Gastrocnemius medialis (tissue), 4 donors: ENCODE measurements around the gene CSTF1. TPM values are rescaled to one million over a fixed set of nuclear protein-coding genes. Genes with fewer than 3 reads are reported as not detected.

Experiments used
- ATAC-seq, 2 donors: fragments of 150-250 bp; one replicate each; pipeline ENCODE4 v1.9.1; 2016
- DNase-seq, 2 donors: peaks; one replicate each; pipeline ENCODE4 v3.0.0-alpha.2; 2019
- H3K27ac ChIP-seq, 4 donors: fragments of 200-600 bp; sonication (generic); 1 replicate in 1 of 4; 2 replicates in 3 of 4; pipeline ENCODE4 v1.5.1; 2016 to 2018; ENCODE audit warnings: mild to moderate bottlenecking in 2 of 4, moderate library complexity in 1 of 4
- H3K27me3 ChIP-seq, 3 donors: fragments of 200-600 bp; sonication (generic) in 2 of 3; 1 replicate in 1 of 3; 2 replicates in 2 of 3; pipeline versions ENCODE4 v1.5.1 to v1.6.0; 2016 to 2019; ENCODE audit warnings: mild to moderate bottlenecking in 1 of 3, moderate library complexity in 1 of 3
- H3K36me3 ChIP-seq, 2 donors: fragments of 200-600 bp; sonication (generic) in 1 of 2; one replicate each; pipeline ENCODE4 v1.5.1; 2017 to 2018
- H3K4me1 ChIP-seq, 2 donors: fragments of 200-600 bp; sonication (generic) in 1 of 2; one replicate each; pipeline ENCODE4 v1.5.1; 2016 to 2017; ENCODE audit warnings: mild to moderate bottlenecking in 2 of 2
- H3K4me3 ChIP-seq, 4 donors: fragments of 200-600 bp; sonication (generic) in 3 of 4; 1 replicate in 1 of 4; 2 replicates in 3 of 4; pipeline ENCODE4 v1.5.1; 2016 to 2019; ENCODE audit warnings: mild to moderate bottlenecking in 2 of 4
- H3K9me3 ChIP-seq, 3 donors: fragments of 200-600 bp; sonication (generic) in 2 of 3; 1 replicate in 1 of 3; 2 replicates in 2 of 3; pipeline ENCODE4 v1.5.1; 2016 to 2019
- CTCF ChIP-seq, 5 experiments: fragments of 450-650 bp in 3 of 5; fragments of 200-600 bp in 2 of 5; sonication (generic) in 2 of 5; IDR thresholded peaks in 4 of 5; conservative IDR thresholded peaks in 1 of 5; 1 replicate in 4 of 5; 2 replicates in 1 of 5; pipeline ENCODE4 v1.5.1; 2016 to 2019; ENCODE audit warnings: antibody characterized with exemption in 5 of 5, mild to moderate bottlenecking in 3 of 5, moderate library complexity in 3 of 5
- POLR2A ChIP-seq, 2 donors: fragments of 450-650 bp; IDR thresholded peaks; one replicate each; pipeline ENCODE4 v1.6.1; 2017; ENCODE audit warnings: antibody characterized with exemption in 2 of 2, mild to moderate bottlenecking in 2 of 2, moderate library complexity in 2 of 2
- in situ Hi-C, 4 donors: fragments of 200-750 bp; cut with MboI; loops; one replicate each; pipeline versions ENCODE4 v1.15.0 to v1.8.0; 2017; ENCODE audit warnings: low sequenced_read_pairs in 4 of 4
- intact Hi-C: fragments of 100-400 bp; cut with DNase I; formaldehyde crosslinking; loops from one replicate; pipeline ENCODE4 v1.15.1; 2023; ENCODE audit warnings: low total_unique reads
- total RNA-seq, 4 donors: library from RNA; depleted of rRNA; stranded (reverse); fragments of >200 nt; gene quantifications; one replicate each; pipeline versions ENCODE4 v1.1.0 to v1.2.3, GENCODE V29; 2016

The CSTF1 gene
- total RNA-seq, 4 donors from 2014 or later = 14.2 to 23.2 (median 18.9) TPM

- no peaks in the 10 kb centered on the region for H3K9me3 ChIP-seq
- no peaks in the 10 kb centered on the region for H3K36me3 ChIP-seq
- peaks cover 12 to 24% (median 19%) of the 10 kb centered on the region in 3 donors for H3K27me3 ChIP-seq
- H3K4me1 ChIP-seq = no peaks in the 10 kb centered on the region
- intact Hi-C loops = no loop called here
- DNase-seq (no peak), ATAC-seq (no peak)
- TF ChIP-seq POLR2A (IDR thresholded peaks at IDR 0.05) (no peak), CTCF (IDR thresholded peaks at IDR 0.05 in 4 of 5, conservative IDR thresholded peaks at IDR 0.05 in 1 of 5) (no peak)
- H3K4me3 ChIP-seq = no peak overlapping the region
- in situ Hi-C loops = no loop called here
- no peak overlapping the region for H3K27ac ChIP-seq
Measured at GRCh38 chr20:56347628-56348304, 44.7 kb upstream of the CSTF1 start.

- intact Hi-C loops (no loop called here), in situ Hi-C loops (no loop called here)
- TF ChIP-seq POLR2A (IDR thresholded peaks at IDR 0.05) (no peak), CTCF (IDR thresholded peaks at IDR 0.05 in 4 of 5, conservative IDR thresholded peaks at IDR 0.05 in 1 of 5) (no peak)
- Histone ChIP-seq H3K36me3 (no peaks in the 10 kb centered on the region), H3K4me1 (no peaks in the 10 kb centered on the region), H3K4me3 (no peak overlapping the region), H3K27me3 (peaks cover 12 to 20% (median 18%) of the 10 kb centered on the region in 3 donors), H3K27ac (no peak overlapping the region), H3K9me3 (no peaks in the 10 kb centered on the region)
- ATAC-seq (no peak), DNase-seq (no peak)
Measured at GRCh38 chr20:56348305-56348693, 44.1 kb upstream of the CSTF1 start.

DNA sequence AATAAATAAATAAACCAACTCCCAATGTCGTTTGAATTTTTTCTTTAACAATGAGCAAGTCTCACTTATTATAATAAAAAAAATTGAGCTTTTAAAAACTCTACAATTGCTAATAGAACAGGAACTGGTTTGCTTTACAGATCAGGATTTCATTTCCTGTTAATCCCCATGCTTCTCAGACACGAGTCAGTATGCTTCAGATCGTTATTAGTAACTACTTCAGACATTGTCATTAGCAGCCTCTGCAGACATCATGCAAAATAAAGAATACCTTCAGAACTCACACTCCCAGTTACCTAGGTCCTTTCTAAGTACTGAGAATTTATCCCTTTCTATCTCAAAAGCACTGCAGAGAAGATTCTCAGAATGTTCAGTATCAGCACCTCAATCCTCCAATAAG lies 43.7 kb upstream of the CSTF1 start:
- no peaks in the 10 kb centered on the region for H3K9me3 ChIP-seq
- no peak overlapping the region for H3K4me3 ChIP-seq
- ATAC-seq = no peak
- TF ChIP-seq CTCF (IDR thresholded peaks at IDR 0.05 in 4 of 5, conservative IDR thresholded peaks at IDR 0.05 in 1 of 5) (no peak), POLR2A (IDR thresholded peaks at IDR 0.05) (no peak)
- no peaks in the 10 kb centered on the region for H3K4me1 ChIP-seq
- H3K27me3 ChIP-seq = peaks cover 12 to 15% (median 14%) of the 10 kb centered on the region in 3 donors
- intact Hi-C loops (no loop called here), in situ Hi-C loops (no loop called here)
- DNase-seq = no peak
- H3K27ac ChIP-seq = no peak overlapping the region
- no peaks in the 10 kb centered on the region for H3K36me3 ChIP-seq

- H3K4me1 ChIP-seq = no peaks in the 10 kb centered on the region
- intact Hi-C loops (no loop called here), in situ Hi-C loops (no loop called here)
- DNase-seq (no peak), ATAC-seq (no peak)
- H3K36me3 ChIP-seq = no peaks in the 10 kb centered on the region
- TF ChIP-seq CTCF (IDR thresholded peaks at IDR 0.05 in 4 of 5, conservative IDR thresholded peaks at IDR 0.05 in 1 of 5) (no peak), POLR2A (IDR thresholded peaks at IDR 0.05) (no peak)
- H3K9me3 ChIP-seq = no peaks in the 10 kb centered on the region
- peaks cover 0 to 8% (median 4%) of the 10 kb centered on the region in 3 donors for H3K27me3 ChIP-seq
- no peak overlapping the region for H3K27ac ChIP-seq
- no peak overlapping the region for H3K4me3 ChIP-seq
Measured at GRCh38 chr20:56350842-56351241, 41.6 kb upstream of the CSTF1 start.
